GM21423 (cell line): ENCODE measurements around the gene JADE3.

ENCODE experiments used
- ATAC-seq: cut with Tn5 transposase; IDR thresholded peaks from one replicate; pipeline ENCODE4 v1.9.1; 2021; ENCODE audit warnings: mild to moderate bottlenecking, moderate library complexity; ENCODE audit not compliant: unreplicated experiment

JADE3 gene

GRCh38 chrX:47101206-47101605 lies 189.0 kb downstream of the JADE3 start:
- ATAC-seq = no peak
